Left ventricle myocardium inferior (tissue), 1 donor: Measurements from ENCODE around the gene ATP6V0C. TPM values are rescaled to one million over a fixed set of nuclear protein-coding genes. Genes with fewer than 3 reads are reported as not detected.

Experiments used
- DNase-seq: peaks from one replicate; pipeline ENCODE4 v3.0.0-alpha.2; 2020
- H3K27ac ChIP-seq: fragments of 200-600 bp; replicated peaks from 2 replicates; pipeline ENCODE4 v1.8.0; 2021
- H3K27me3 ChIP-seq: fragments of 200-600 bp; 2 replicates; pipeline ENCODE4 v1.8.0; 2021; ENCODE audit warnings: low read depth
- H3K36me3 ChIP-seq: fragments of 200-600 bp; 2 replicates; pipeline ENCODE4 v1.8.0; 2021
- H3K4me1 ChIP-seq: fragments of 200-600 bp; 2 replicates; pipeline ENCODE4 v1.8.0; 2021
- H3K4me3 ChIP-seq: fragments of 200-600 bp; 2 replicates; pipeline ENCODE4 v1.8.0; 2021; ENCODE audit warnings: mild to moderate bottlenecking, moderate library complexity
- H3K9me3 ChIP-seq: fragments of 200-600 bp; replicated peaks from 2 replicates; pipeline ENCODE4 v1.8.0; 2021
- CTCF ChIP-seq: fragments of 200-600 bp; IDR thresholded peaks from 2 replicates; pipeline ENCODE4 v1.8.0; 2021; ENCODE audit warnings: antibody characterized with exemption, mild to moderate bottlenecking, borderline replicate concordance
- intact Hi-C: fragments of 100-400 bp; cut with micrococcal nuclease; formaldehyde crosslinking; loops from one replicate; pipeline ENCODE4 v1.11.0; 2022
- total RNA-seq: library from RNA; stranded (reverse); fragmentation: NEBNext Ultra II Directional; extraction: Animal tissue kit (Norgen Biotek cat#: 25700); gene quantifications from one replicate; pipeline ENCODE4 v1.2.1, GENCODE V29; 2021
- donor health status: DM: no; HTN: yes; CAD: no; lungs with severe emphysema.

The ATP6V0C gene
- total RNA-seq, 1 donor from 2014 or later: 128 TPM

GRCh38 chr16:2490190-2491105 lies 23.3 kb upstream of the ATP6V0C start:
- no peak for DNase-seq
- H3K4me1 ChIP-seq: peaks cover 21% of the 10 kb centered on the region
- intact Hi-C loops: no loop called here
- no peaks in the 10 kb centered on the region for H3K27me3 ChIP-seq
- H3K4me3 ChIP-seq: no peak overlapping the region
- peaks cover 3% of the 10 kb centered on the region for H3K36me3 ChIP-seq
- no peaks in the 10 kb centered on the region for H3K9me3 ChIP-seq
- TF ChIP-seq CTCF: no peak
- H3K27ac ChIP-seq: no peak overlapping the region

- intact Hi-C loops: no loop called here
- Histone ChIP-seq H3K9me3 (no peaks in the 10 kb centered on the region), H3K27me3 (no peaks in the 10 kb centered on the region), H3K36me3 (peaks cover 10% of the 10 kb centered on the region), H3K4me3 (no peak overlapping the region), H3K27ac (no peak overlapping the region), H3K4me1 (peaks cover 11% of the 10 kb centered on the region)
- TF ChIP-seq CTCF: no peak
- DNase-seq: no peak
Measured at GRCh38 chr16:2492292-2492691, 21.5 kb upstream of the ATP6V0C start.

GRCh38 chr16:2493605-2494004 lies 20.1 kb upstream of the ATP6V0C start:
- H3K27me3 ChIP-seq: no peaks in the 10 kb centered on the region
- intact Hi-C loops: no loop called here
- H3K27ac ChIP-seq: no peak overlapping the region
- no peak overlapping the region for H3K4me3 ChIP-seq
- H3K9me3 ChIP-seq: no peaks in the 10 kb centered on the region
- H3K36me3 ChIP-seq: peaks cover 10% of the 10 kb centered on the region
- TF ChIP-seq CTCF: no peak
- peaks cover 21% of the 10 kb centered on the region for H3K4me1 ChIP-seq
- DNase-seq: no peak

GRCh38 chr16:2494616-2495015 lies 19.1 kb upstream of the ATP6V0C start:
- no peaks in the 10 kb centered on the region for H3K27me3 ChIP-seq
- no peaks in the 10 kb centered on the region for H3K9me3 ChIP-seq
- H3K4me1 ChIP-seq: peaks cover 31% of the 10 kb centered on the region
- no peak overlapping the region for H3K27ac ChIP-seq
- no peak for DNase-seq
- no peak overlapping the region for H3K4me3 ChIP-seq
- intact Hi-C loops: no loop called here
- TF ChIP-seq CTCF: no peak
- peaks cover 10% of the 10 kb centered on the region for H3K36me3 ChIP-seq

GRCh38 chr16:2495041-2495440 lies 18.7 kb upstream of the ATP6V0C start:
- Histone ChIP-seq H3K36me3 (peaks cover 10% of the 10 kb centered on the region), H3K27ac (no peak overlapping the region), H3K9me3 (no peaks in the 10 kb centered on the region), H3K4me1 (peaks cover 35% of the 10 kb centered on the region), H3K27me3 (no peaks in the 10 kb centered on the region), H3K4me3 (no peak overlapping the region)
- no peak for TF ChIP-seq CTCF
- DNase-seq: no peak
- intact Hi-C loops: no loop called here
